ENCODE data around the gene CST3.

DNA sequence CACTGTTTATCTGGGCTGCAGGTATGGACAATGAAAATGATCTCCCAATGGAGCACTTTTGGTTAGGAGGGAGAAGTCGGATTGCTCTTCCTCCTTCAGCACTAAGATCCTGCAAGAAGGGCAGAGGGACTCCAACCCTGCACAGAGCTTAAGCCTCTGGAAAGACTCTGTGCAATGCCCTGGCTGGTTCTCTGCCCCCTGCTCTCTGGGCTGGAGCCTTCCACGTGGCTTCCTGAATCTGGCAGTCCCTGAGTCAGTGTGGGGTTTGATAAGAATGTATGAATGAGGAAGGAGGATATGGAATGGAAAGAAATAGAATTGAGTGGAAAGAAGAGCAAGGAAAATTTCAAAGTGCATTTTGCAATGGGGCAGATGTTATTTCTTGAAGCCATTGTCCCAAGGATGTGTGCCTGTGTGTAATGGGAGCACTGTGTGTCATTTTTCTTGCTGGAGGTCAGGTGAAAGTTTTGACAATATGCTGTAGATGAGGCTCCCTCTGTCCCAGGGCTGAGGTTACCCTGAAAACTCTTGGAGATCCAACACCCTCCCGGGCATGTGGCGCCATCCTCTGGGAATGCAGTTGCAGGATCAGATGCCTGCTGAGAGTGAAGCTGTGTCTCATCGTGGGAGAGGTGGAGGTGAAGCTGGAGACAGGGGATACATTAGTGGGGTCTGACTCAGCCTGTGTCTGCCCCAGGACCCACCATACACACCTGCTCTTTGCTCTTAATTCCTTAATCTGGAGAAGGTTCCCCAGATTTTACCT is 53.1 kb downstream of the CST3 start:
- TF ChIP-seq EP300 (conservative IDR thresholded peaks at IDR 0.05; ENCODE audit: poor library complexity, severe bottlenecking), result no peak
- TF ChIP-seq, protein P1, sequence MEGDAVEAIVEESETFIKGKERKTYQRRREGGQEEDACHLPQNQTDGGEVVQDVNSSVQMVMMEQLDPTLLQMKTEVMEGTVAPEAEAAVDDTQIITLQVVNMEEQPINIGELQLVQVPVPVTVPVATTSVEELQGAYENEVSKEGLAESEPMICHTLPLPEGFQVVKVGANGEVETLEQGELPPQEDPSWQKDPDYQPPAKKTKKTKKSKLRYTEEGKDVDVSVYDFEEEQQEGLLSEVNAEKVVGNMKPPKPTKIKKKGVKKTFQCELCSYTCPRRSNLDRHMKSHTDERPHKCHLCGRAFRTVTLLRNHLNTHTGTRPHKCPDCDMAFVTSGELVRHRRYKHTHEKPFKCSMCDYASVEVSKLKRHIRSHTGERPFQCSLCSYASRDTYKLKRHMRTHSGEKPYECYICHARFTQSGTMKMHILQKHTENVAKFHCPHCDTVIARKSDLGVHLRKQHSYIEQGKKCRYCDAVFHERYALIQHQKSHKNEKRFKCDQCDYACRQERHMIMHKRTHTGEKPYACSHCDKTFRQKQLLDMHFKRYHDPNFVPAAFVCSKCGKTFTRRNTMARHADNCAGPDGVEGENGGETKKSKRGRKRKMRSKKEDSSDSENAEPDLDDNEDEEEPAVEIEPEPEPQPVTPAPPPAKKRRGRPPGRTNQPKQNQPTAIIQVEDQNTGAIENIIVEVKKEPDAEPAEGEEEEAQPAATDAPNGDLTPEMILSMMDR (IDR thresholded peaks at IDR 0.05; ENCODE audit: poor library complexity, severe bottlenecking), result no peak
- no peak for TF ChIP-seq EZH2 (IDR thresholded peaks at IDR 0.05; ENCODE audit: borderline replicate concordance, insufficient read depth, low read length, poor library complexity, severe bottlenecking)
- TF ChIP-seq POLR2AphosphoS5 (IDR thresholded peaks at IDR 0.05), result no peak
- no peak for TF ChIP-seq TAF1 (IDR thresholded peaks at IDR 0.05; ENCODE audit: low read depth)
- TF ChIP-seq SMC3 (conservative IDR thresholded peaks at IDR 0.05; ENCODE audit: poor library complexity), result no peak
